ENCODE data around the gene KIR2DL3.
"Not testable (repeated sequence)": the region's sequence is repeated elsewhere in the genome, so short reads cannot be mapped to it uniquely, and the experiment has no call there.

KIR2DL3 gene

DNA sequence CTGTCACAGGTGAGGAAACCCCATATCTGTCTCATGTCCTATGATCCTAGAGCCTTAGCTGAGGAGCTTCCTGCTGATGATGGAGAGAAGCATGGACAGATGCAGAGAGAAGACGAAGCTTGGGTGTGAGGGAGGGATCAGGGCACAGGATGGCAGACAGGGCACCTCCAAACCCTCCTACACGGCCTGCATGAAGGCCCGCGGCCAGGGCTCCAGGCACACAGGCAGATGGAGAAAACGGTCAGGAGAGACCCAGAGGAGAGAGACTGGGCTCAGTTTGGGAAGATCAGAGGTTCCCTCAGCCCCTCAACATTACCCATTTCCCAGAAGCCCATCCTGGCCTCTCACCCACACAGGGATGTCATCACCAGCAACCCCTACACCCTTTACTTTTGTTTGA lies 5.8 kb downstream of the KIR2DL3 start:
- not testable (repeated sequence) for DNase-seq

GRCh38 chr19:54747614-54748322 lies 9.5 kb downstream of the KIR2DL3 start:
- not testable (repeated sequence) for DNase-seq

GRCh38 chr19:54750276-54750675 lies 12.0 kb downstream of the KIR2DL3 start:
- not testable (repeated sequence) for DNase-seq

DNA sequence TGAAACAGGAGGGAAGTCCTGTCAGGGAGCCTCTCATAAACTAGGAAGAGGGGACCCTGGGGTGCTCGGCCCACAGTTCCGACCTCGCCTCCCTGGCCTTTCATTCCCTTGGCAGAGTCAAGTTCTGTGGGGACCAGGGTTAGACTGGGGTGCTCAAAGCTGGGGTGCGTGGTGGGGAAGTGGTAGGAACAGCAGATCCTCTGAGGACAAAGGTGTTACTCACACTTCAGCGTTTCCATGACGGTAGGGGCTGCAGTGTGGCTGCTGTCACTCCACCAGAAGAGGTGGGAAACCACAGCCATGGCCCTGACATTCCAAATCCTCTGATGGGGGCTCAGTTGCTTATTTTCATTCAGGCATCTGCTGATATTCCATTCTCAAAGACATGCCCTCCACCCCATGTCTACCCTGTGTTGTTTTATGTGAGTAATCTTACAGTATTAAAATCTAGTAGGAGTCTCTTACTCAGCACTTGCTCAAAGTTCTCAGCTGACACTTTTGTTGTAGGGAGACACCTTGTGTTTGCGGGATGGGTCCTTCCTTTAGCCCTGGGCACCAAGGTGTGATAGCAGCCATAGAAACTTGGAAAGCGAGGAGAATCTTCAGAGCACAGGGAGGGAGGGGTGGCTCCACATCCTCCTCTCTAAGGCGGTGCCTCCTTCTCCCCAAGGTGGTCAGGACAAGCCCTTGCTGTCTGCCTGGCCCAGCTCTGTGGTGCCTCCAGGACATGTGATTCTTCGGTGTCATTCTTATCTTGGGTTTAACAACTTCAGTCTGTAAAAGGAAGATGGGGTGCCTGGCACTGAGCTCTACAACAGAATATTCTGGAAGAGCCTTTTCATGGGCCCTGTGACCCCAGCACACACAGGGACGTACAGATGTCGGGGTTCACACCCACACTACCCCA lies 18.1 kb downstream of the KIR2DL3 start:
- DNase-seq = not testable (repeated sequence)

DNA sequence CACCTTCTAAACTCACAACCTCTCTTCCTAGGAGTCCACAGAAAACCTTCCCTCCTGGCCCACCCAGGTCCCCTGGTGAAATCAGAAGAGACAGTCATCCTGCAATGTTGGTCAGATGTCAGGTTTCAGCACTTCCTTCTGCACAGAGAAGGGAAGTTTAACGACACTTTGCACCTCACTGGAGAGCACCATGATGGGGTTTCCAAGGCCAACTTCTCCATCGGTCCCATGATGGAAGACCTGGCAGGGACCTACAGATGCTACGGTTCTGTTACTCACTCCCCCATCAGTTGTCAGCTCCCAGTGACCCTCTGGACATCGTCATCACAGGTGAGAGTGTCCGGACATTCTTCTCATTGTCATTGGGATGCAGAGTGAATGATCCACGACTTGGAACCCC lies 20.3 kb downstream of the KIR2DL3 start:
- not testable (repeated sequence) for DNase-seq

GRCh38 chr19:54764219-54764618 lies 25.9 kb downstream of the KIR2DL3 start:
- DNase-seq = not testable (repeated sequence)

GRCh38 chr19:54766464-54766863 lies 28.2 kb downstream of the KIR2DL3 start:
- not testable (repeated sequence) for DNase-seq

DNA sequence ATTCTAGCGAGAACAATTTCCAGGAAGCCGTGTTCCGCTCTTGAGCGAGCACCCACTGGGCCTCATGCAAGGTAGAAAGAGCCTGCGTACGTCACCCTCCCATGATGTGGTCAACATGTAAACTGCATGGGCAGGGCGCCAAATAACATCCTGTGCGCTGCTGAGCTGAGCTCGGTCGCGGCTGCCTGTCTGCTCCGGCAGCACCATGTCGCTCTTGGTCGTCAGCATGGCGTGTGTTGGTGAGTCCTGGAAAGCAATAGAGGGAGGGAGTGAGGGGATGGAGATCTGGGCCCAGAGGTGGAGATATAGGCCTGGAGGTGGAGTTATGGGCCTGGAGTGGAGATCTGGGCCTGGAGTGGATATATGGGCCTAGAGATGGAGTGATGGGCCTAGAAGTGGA lies 31.3 kb downstream of the KIR2DL3 start, which contains the start of gene KIR2DL1:
TSS of gene KIR2DL1 (plus strand) at position 148 of the 400 bp plus-strand sequence. CDS start at position 206, 58 bp downstream.
- not testable (repeated sequence) for DNase-seq

GRCh38 chr19:54770511-54770910 lies 32.2 kb downstream of the KIR2DL3 start:
- DNase-seq = not testable (repeated sequence)

GRCh38 chr19:54771018-54771960 lies 33.0 kb downstream of the KIR2DL3 start:
- DNase-seq = not testable (repeated sequence)

- not testable (repeated sequence) for DNase-seq
These were observed 34.4 kb downstream of the KIR2DL3 start for GRCh38 chr19:54772666-54773065.

DNA sequence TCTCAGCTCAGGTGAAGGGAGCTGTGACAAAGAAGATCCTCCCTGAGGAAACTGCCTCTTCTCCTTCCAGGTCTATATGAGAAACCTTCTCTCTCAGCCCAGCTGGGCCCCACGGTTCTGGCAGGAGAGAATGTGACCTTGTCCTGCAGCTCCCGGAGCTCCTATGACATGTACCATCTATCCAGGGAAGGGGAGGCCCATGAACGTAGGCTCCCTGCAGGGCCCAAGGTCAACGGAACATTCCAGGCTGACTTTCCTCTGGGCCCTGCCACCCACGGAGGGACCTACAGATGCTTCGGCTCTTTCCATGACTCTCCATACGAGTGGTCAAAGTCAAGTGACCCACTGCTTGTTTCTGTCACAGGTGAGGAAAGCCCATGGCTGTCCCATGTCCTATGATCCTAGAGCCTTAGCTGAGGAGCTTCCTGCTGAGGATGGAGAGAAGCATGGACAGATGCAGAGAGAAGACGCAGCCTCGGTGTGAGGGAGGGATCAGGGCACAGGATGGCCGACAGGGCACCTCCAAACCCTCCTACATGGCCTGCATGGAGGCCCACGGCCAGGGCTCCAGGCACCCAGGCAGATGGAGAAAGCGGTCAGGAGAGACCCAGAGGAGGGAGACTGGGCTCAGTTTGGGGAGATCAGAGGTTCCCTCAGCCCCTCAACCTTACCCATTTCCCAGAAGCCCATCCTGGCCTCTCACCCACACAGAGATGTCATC lies 36.9 kb downstream of the KIR2DL3 start:
- DNase-seq = not testable (repeated sequence)

DNA sequence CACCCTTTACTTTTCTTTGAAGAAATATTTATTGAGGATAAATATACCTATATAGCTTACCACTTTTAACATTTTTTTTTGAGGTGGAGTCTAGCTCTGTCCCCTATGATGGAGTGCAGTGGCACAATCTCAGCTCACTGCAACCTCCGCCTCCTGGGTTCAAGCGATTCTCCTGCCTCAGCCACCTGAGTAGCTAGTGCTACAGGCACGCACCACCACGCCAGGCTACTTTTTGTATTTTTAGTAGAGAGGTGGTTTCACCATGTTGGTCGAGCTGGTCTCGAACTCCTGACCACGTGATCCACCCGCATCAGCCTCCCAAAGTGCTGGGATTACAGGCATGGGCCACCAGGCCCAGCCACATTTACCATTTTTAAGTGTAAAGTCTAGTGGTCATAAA lies 37.5 kb downstream of the KIR2DL3 start:
- DNase-seq = not testable (repeated sequence)

GRCh38 chr19:54777851-54778250 lies 39.5 kb downstream of the KIR2DL3 start:
- DNase-seq = not testable (repeated sequence)

- DNase-seq = not testable (repeated sequence)
These were observed 40.6 kb downstream of the KIR2DL3 start for GRCh38 chr19:54778896-54779295.

DNA sequence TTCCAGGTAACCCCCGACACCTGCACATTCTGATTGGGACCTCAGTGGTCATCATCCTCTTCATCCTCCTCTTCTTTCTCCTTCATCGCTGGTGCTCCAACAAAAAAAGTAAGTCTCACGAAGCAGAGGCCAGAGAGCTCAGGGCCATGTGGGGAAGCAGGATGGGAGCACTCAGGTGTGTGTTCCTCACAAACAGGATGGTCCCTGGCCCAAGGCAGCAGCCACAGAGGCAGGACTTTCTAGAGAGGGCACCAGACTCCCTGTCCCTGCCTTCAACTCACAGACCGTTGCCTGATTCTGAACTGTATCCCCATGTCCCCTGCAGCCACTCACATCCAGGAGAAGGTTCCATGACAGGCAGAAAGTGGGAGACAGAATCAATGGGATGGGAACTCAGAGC lies 44.6 kb downstream of the KIR2DL3 start:
- not testable (repeated sequence) for DNase-seq

DNA sequence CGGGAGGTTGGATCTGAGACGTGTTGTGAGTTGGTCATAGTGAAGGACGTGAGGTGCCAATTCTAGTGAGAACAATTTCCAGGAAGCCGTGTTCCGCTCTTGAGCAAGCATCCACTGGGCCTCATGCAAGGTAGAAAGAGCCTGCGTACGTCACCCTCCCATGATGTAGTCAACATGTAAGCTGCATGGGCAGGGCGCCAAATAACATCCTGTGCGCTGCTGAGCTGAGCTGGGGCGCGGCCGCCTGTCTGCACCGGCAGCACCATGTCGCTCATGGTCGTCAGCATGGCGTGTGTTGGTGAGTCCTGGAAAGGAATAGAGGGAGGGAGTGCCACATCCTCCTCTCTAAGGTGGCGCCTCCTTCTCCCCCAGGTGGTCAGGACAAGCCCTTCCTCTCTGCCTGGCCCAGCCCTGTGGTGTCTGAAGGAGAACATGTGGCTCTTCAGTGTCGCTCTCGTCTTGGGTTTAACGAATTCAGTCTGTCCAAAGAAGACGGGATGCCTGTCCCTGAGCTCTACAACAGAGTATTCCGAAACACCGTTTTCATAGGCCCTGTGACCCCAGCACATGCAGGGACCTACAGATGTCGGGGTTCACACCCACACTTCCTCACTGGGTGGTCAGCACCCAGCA lies 47.9 kb downstream of the KIR2DL3 start:
- not testable (repeated sequence) for DNase-seq

GRCh38 chr19:54788154-54788553 lies 49.8 kb downstream of the KIR2DL3 start:
- not testable (repeated sequence) for DNase-seq

GRCh38 chr19:54790711-54791110 lies 52.4 kb downstream of the KIR2DL3 start:
- no peak for DNase-seq

DNA sequence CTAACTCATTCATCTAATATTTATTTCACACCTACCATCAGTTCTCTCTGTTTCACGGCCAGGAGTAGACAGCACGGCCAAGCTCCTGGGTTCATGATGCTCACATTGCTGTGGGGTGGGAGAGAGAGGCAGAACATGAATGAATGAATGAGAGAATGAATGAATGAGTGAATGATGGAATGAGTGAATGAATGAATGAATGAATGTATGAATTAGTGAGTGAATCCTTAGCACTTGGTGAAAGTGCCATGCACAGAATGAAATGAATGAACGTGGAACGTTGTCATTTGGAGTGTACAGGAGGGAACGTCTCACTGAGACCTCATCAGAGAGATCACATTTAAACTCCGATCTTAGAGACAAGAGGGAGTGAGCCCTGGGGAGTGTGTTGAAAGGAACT lies 53.2 kb downstream of the KIR2DL3 start:
- DNase-seq = no peak

- DNase-seq = no peak
These were observed 54.5 kb downstream of the KIR2DL3 start for GRCh38 chr19:54792814-54793213.

All from central memory CD4-positive, alpha-beta T cell (primary cell).